ENCODE results near the gene CABCOCO1. TPM values are rescaled to one million over a fixed set of nuclear protein-coding genes. Genes with fewer than 3 reads are reported as not detected.
A peak's percentile ranks its signal among the peaks of the same experiment; 100 is the strongest.

The CABCOCO1 gene
- total RNA-seq, 1 experiment from 2014 or later: not detected

DNA sequence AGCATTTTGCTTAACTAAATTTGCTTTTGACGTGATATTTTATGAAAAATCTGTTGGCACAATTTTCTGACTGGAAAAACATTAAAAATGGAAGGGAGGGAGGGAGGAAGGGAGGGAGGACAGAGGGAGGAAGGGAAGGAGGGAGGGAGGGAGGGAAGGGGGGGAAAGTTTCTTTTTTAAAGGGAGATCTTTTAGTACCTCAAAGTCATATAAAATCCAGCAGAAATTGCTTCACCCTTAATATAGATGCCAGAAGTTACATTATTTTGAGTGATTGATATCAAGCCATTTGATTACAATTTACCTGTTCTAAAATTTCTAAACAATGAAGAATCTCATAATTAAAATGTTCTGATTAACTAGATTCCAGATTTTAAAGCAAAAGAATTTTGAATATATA lies 68.9 kb downstream of the CABCOCO1 start:
- Mint-ChIP-seq H3K27me3 (ENCODE audit: insufficient read depth, unreplicated experiment) (peaks cover 10% of the 10 kb centered on the region), H3K4me3 (ENCODE audit: unreplicated experiment) (no peak overlapping the region), H3K9me3 (ENCODE audit: unreplicated experiment) (peaks cover 7% of the 10 kb centered on the region), H3K36me3 (ENCODE audit: insufficient read depth, unreplicated experiment) (no peaks in the 10 kb centered on the region), H3K27ac (ENCODE audit: unreplicated experiment) (no peak overlapping the region), H3K4me1 (ENCODE audit: low read depth, unreplicated experiment) (peaks cover 7% of the 10 kb centered on the region)
- intact Hi-C loops (cut with micrococcal nuclease; ENCODE audit: unreplicated experiment): loop anchor here (2.0 to 5.0 kb wide), 2 partner anchors 459 to 915 kb away; no protein-coding TSS in a partner anchor
- H3K4me1 ChIP-seq: no peaks in the 10 kb centered on the region
- H3K4me3 ChIP-seq (ENCODE audit: low read depth, low read length): no peak overlapping the region
- no peaks in the 10 kb centered on the region for H3K27me3 ChIP-seq (replicated peaks; ENCODE audit: control insufficient read depth, insufficient read depth, low read length)
- DNase-seq: no peak
- ChIA-PET POLR2A (no interaction called here), CTCF (no interaction called here)
- no TSS peak for BruUV-seq (replicated peaks)
- TF ChIP-seq, protein P1, sequence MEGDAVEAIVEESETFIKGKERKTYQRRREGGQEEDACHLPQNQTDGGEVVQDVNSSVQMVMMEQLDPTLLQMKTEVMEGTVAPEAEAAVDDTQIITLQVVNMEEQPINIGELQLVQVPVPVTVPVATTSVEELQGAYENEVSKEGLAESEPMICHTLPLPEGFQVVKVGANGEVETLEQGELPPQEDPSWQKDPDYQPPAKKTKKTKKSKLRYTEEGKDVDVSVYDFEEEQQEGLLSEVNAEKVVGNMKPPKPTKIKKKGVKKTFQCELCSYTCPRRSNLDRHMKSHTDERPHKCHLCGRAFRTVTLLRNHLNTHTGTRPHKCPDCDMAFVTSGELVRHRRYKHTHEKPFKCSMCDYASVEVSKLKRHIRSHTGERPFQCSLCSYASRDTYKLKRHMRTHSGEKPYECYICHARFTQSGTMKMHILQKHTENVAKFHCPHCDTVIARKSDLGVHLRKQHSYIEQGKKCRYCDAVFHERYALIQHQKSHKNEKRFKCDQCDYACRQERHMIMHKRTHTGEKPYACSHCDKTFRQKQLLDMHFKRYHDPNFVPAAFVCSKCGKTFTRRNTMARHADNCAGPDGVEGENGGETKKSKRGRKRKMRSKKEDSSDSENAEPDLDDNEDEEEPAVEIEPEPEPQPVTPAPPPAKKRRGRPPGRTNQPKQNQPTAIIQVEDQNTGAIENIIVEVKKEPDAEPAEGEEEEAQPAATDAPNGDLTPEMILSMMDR (IDR thresholded peaks at IDR 0.05; ENCODE audit: insufficient read depth in 1 of 2, low read depth in 1 of 2, low read length in 1 of 2, severe bottlenecking in 1 of 2, unreplicated experiment in 1 of 2): no peak
- H3K9me3 ChIP-seq: no peaks in the 10 kb centered on the region
- no peaks in the 10 kb centered on the region for H3K36me3 ChIP-seq (ENCODE audit: control insufficient read depth, insufficient read depth, low read length)

DNA sequence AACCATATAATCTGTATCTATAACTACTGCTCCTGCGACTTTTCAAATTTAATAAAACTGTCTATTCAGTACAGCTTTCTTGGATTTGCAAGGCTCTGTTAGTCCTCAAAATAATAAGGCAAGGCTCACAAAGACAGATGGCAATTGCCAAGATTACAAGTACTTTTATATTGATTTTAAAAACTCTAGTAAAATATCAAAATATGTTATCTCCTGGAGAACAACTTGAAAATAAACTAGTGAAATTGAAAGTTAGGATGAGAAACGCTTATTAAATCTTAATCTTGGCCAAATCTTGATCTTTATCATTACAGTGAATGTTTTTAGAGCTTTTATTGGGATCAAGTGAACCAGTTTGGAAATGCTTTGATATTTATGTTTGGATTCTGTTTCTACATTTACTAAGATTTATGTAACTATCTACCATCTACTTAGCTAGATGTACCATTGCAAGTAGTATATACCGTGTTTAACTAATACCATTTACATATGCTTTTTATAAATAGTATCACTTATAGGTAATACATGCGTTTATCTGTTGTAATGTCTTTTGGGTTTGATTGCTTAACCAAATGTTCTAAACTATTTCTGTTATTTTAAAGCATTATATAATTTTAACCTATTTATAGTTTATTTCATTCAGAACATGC lies 70.0 kb downstream of the CABCOCO1 start:
- H3K4me1 ChIP-seq: no peaks in the 10 kb centered on the region
- Mint-ChIP-seq H3K4me1 (ENCODE audit: low read depth, unreplicated experiment) (peaks cover 7% of the 10 kb centered on the region), H3K4me3 (ENCODE audit: unreplicated experiment) (no peak overlapping the region), H3K27ac (ENCODE audit: unreplicated experiment) (no peak overlapping the region), H3K27me3 (ENCODE audit: insufficient read depth, unreplicated experiment) (peaks cover 10% of the 10 kb centered on the region), H3K9me3 (ENCODE audit: unreplicated experiment) (peaks cover 17% of the 10 kb centered on the region), H3K36me3 (ENCODE audit: insufficient read depth, unreplicated experiment) (no peaks in the 10 kb centered on the region)
- TF ChIP-seq, protein P1 (IDR thresholded peaks at IDR 0.05; ENCODE audit: insufficient read depth in 1 of 2, low read depth in 1 of 2, low read length in 1 of 2, severe bottlenecking in 1 of 2, unreplicated experiment in 1 of 2): no peak
- POLR2A ChIA-PET: no interaction called here
- intact Hi-C loops (cut with micrococcal nuclease; ENCODE audit: unreplicated experiment): loop anchor here (1.0 to 5.0 kb wide), 6 partner anchors 103 to 916 kb away; no protein-coding TSS in a partner anchor
- no TSS peak for BruUV-seq (replicated peaks)
- no peaks in the 10 kb centered on the region for H3K36me3 ChIP-seq (ENCODE audit: control insufficient read depth, insufficient read depth, low read length)
- H3K9me3 ChIP-seq: no peaks in the 10 kb centered on the region
- CTCF ChIA-PET: interaction anchor here (0.5 to 1.0 kb wide), 6 partner anchors 18 to 592 kb away, joined by 3 to 10 read pairs (median 5); no protein-coding TSS in a partner anchor
- H3K27me3 ChIP-seq (replicated peaks; ENCODE audit: control insufficient read depth, insufficient read depth, low read length): no peaks in the 10 kb centered on the region
- no peak overlapping the region for H3K4me3 ChIP-seq (ENCODE audit: low read depth, low read length)
- no peak for DNase-seq

DNA sequence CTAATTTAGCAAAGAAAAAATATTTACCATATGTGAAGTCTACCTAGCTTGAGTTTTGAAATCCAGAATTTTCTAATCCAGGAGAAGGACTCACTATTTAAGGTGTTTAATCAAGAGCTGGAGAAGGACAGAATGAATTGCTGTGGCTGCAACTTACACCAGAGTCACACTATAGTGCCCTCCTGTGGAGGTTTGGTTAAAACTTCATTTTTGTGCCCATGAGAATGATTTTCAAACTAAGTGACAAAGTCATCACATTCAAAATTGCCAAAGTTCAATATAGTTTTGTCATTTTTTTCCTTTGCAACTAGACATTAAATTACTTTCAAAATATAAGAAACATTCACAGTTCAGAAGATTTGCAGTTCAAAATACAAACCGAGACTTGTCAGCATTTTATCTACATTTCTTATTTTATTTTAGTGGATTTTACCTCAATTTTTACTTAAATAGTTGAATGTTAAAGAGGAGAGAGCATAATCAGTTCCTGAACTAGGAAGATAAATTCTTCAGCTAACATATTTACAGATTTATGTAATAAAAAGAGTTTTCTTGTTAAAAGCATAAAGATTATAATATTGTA lies 70.7 kb downstream of the CABCOCO1 start:
- Mint-ChIP-seq H3K4me3 (ENCODE audit: unreplicated experiment) (no peak overlapping the region), H3K27ac (ENCODE audit: unreplicated experiment) (no peak overlapping the region), H3K9me3 (ENCODE audit: unreplicated experiment) (peaks cover 17% of the 10 kb centered on the region), H3K36me3 (ENCODE audit: insufficient read depth, unreplicated experiment) (no peaks in the 10 kb centered on the region), H3K4me1 (ENCODE audit: low read depth, unreplicated experiment) (peaks cover 7% of the 10 kb centered on the region), H3K27me3 (ENCODE audit: insufficient read depth, unreplicated experiment) (peaks cover 10% of the 10 kb centered on the region)
- ChIA-PET POLR2A (no interaction called here), CTCF (interaction anchor here (0.5 to 1.0 kb wide), 7 partner anchors 18 to 592 kb away, joined by 3 to 10 read pairs (median 4); no protein-coding TSS in a partner anchor)
- H3K9me3 ChIP-seq: no peaks in the 10 kb centered on the region
- TF ChIP-seq, protein P1 (IDR thresholded peaks at IDR 0.05; ENCODE audit: insufficient read depth in 1 of 2, low read depth in 1 of 2, low read length in 1 of 2, severe bottlenecking in 1 of 2, unreplicated experiment in 1 of 2): peak; percentile 80 to 87
- BruUV-seq (replicated peaks): no TSS peak
- H3K4me1 ChIP-seq: no peaks in the 10 kb centered on the region
- H3K27me3 ChIP-seq (replicated peaks; ENCODE audit: control insufficient read depth, insufficient read depth, low read length): no peaks in the 10 kb centered on the region
- intact Hi-C loops (cut with micrococcal nuclease; ENCODE audit: unreplicated experiment): loop anchor here (1.0 to 5.0 kb wide), 6 partner anchors 102 to 917 kb away; no protein-coding TSS in a partner anchor
- H3K36me3 ChIP-seq (ENCODE audit: control insufficient read depth, insufficient read depth, low read length): no peaks in the 10 kb centered on the region
- peak in 1 of 2 experiments; percentile 71 for DNase-seq
- no peak overlapping the region for H3K4me3 ChIP-seq (ENCODE audit: low read depth, low read length)
